AG10803 (cell line): ENCODE results near the gene UCN2.

ENCODE experiments used
- DNase-seq: peaks from one replicate; pipeline ENCODE4 v3.0.0; 2010; ENCODE audit warnings: low read depth
- H3K4me3 ChIP-seq: 2 replicates; pipeline ENCODE4 v1.5.1; 2011; ENCODE audit warnings: mild to moderate bottlenecking, low read length, control low read depth
- CTCF ChIP-seq: conservative IDR thresholded peaks from 2 replicates; pipeline ENCODE4 v1.5.1; 2011; ENCODE audit warnings: mild to moderate bottlenecking, low read length, control low read depth, inconsistent platforms

Gene UCN2

GRCh38 chr3:48573973-48574585, 10.5 kb upstream of the UCN2 start:
- no peak for DNase-seq
- no peak for TF ChIP-seq CTCF
- no peak overlapping the region for H3K4me3 ChIP-seq

GRCh38 chr3:48572517-48572916, 8.9 kb upstream of the UCN2 start:
- no peak overlapping the region for H3K4me3 ChIP-seq
- no peak for TF ChIP-seq CTCF
- DNase-seq: no peak

GRCh38 chr3:48571938-48572337, 8.4 kb upstream of the UCN2 start:
- no peak for TF ChIP-seq CTCF
- H3K4me3 ChIP-seq: no peak overlapping the region
- no peak for DNase-seq

- TF ChIP-seq CTCF: no peak
- DNase-seq: no peak
- H3K4me3 ChIP-seq: no peak overlapping the region
Measured at GRCh38 chr3:48569808-48570450, 6.3 kb upstream of the UCN2 start.

GRCh38 chr3:48569400-48569799, 5.8 kb upstream of the UCN2 start:
- H3K4me3 ChIP-seq: no peak overlapping the region
- no peak for DNase-seq
- TF ChIP-seq CTCF: no peak

- DNase-seq: no peak
- no peak for TF ChIP-seq CTCF
- H3K4me3 ChIP-seq: no peak overlapping the region
Measured at GRCh38 chr3:48568476-48568875, 4.9 kb upstream of the UCN2 start.

- no peak overlapping the region for H3K4me3 ChIP-seq
- DNase-seq: no peak
- no peak for TF ChIP-seq CTCF
Measured at GRCh38 chr3:48567500-48567899, 3.9 kb upstream of the UCN2 start.
